Measurements from ENCODE around the gene ITGA5.

Gene ITGA5

GRCh38 chr12:54405573-54405972 is 13.5 kb downstream of the ITGA5 start:
- Histone ChIP-seq H3K27me3 (ENCODE audit: control insufficient read depth in 1 of 2, insufficient read depth in 2 of 2, low read length in 2 of 2) (no peaks in the 10 kb centered on the region), H3K4me1 (ENCODE audit: insufficient read depth, low read length) (peaks cover 22% of the 10 kb centered on the region), H3K27ac (ENCODE audit: low read depth, low read length) (peak overlapping the region; percentile 50), H3K9me3 (ENCODE audit: low read length) (no peaks in the 10 kb centered on the region), H3K36me3 (ENCODE audit: insufficient read depth, low read length) (peaks cover 90% of the 10 kb centered on the region), H3K9ac (ENCODE audit: low read length) (no peak overlapping the region), H3K4me3 (ENCODE audit: low read depth in 1 of 2, low read length in 2 of 2) (no peak overlapping the region)

- peaks cover 95% of the 10 kb centered on the region for H3K36me3 ChIP-seq (ENCODE audit: insufficient read depth, low read length)
- H3K9me3 ChIP-seq (ENCODE audit: low read length), result no peaks in the 10 kb centered on the region
- no peak overlapping the region for H3K4me3 ChIP-seq (ENCODE audit: low read depth in 1 of 2, low read length in 2 of 2)
- peaks cover 18% of the 10 kb centered on the region for H3K4me1 ChIP-seq (ENCODE audit: insufficient read depth, low read length)
- peak overlapping the region; percentile 50 for H3K27ac ChIP-seq (ENCODE audit: low read depth, low read length)
- H3K9ac ChIP-seq (ENCODE audit: low read length), result no peak overlapping the region
- H3K27me3 ChIP-seq (ENCODE audit: control insufficient read depth in 1 of 2, insufficient read depth in 2 of 2, low read length in 2 of 2), result no peaks in the 10 kb centered on the region
These were observed 14.0 kb downstream of the ITGA5 start for GRCh38 chr12:54405106-54405505.

GRCh38 chr12:54404061-54405004 is 14.7 kb downstream of the ITGA5 start:
- no peaks in the 10 kb centered on the region for H3K9me3 ChIP-seq (ENCODE audit: low read length)
- no peak overlapping the region for H3K4me3 ChIP-seq (ENCODE audit: low read depth in 1 of 2, low read length in 2 of 2)
- H3K4me1 ChIP-seq (ENCODE audit: insufficient read depth, low read length), result peaks cover 14% of the 10 kb centered on the region
- peaks cover 98% of the 10 kb centered on the region for H3K36me3 ChIP-seq (ENCODE audit: insufficient read depth, low read length)
- H3K9ac ChIP-seq (ENCODE audit: low read length), result no peak overlapping the region
- no peaks in the 10 kb centered on the region for H3K27me3 ChIP-seq (ENCODE audit: control insufficient read depth in 1 of 2, insufficient read depth in 2 of 2, low read length in 2 of 2)
- H3K27ac ChIP-seq (ENCODE audit: low read depth, low read length), result peak overlapping the region; percentile 19

GRCh38 chr12:54401119-54401518 is 17.9 kb downstream of the ITGA5 start:
- peaks cover 98% of the 10 kb centered on the region for H3K36me3 ChIP-seq (ENCODE audit: insufficient read depth, low read length)
- no peak overlapping the region for H3K27ac ChIP-seq (ENCODE audit: low read depth, low read length)
- peaks cover 19% of the 10 kb centered on the region for H3K4me1 ChIP-seq (ENCODE audit: insufficient read depth, low read length)
- H3K4me3 ChIP-seq (ENCODE audit: low read depth in 1 of 2, low read length in 2 of 2), result no peak overlapping the region
- H3K9me3 ChIP-seq (ENCODE audit: low read length), result no peaks in the 10 kb centered on the region
- no peaks in the 10 kb centered on the region for H3K27me3 ChIP-seq (ENCODE audit: control insufficient read depth in 1 of 2, insufficient read depth in 2 of 2, low read length in 2 of 2)
- no peak overlapping the region for H3K9ac ChIP-seq (ENCODE audit: low read length)

- Histone ChIP-seq H3K4me3 (ENCODE audit: low read depth in 1 of 2, low read length in 2 of 2) (no peak overlapping the region), H3K27me3 (ENCODE audit: control insufficient read depth in 1 of 2, insufficient read depth in 2 of 2, low read length in 2 of 2) (no peaks in the 10 kb centered on the region), H3K9me3 (ENCODE audit: low read length) (no peaks in the 10 kb centered on the region), H3K36me3 (ENCODE audit: insufficient read depth, low read length) (peaks cover 97% of the 10 kb centered on the region), H3K9ac (ENCODE audit: low read length) (no peak overlapping the region), H3K27ac (ENCODE audit: low read depth, low read length) (no peak overlapping the region), H3K4me1 (ENCODE audit: insufficient read depth, low read length) (peaks cover 20% of the 10 kb centered on the region)
These were observed 19.9 kb downstream of the ITGA5 start for GRCh38 chr12:54398995-54399793.

- Histone ChIP-seq H3K4me1 (ENCODE audit: insufficient read depth, low read length) (peaks cover 20% of the 10 kb centered on the region), H3K27ac (ENCODE audit: low read depth, low read length) (no peak overlapping the region), H3K9ac (ENCODE audit: low read length) (no peak overlapping the region), H3K9me3 (ENCODE audit: low read length) (no peaks in the 10 kb centered on the region), H3K4me3 (ENCODE audit: low read depth in 1 of 2, low read length in 2 of 2) (no peak overlapping the region), H3K27me3 (ENCODE audit: control insufficient read depth in 1 of 2, insufficient read depth in 2 of 2, low read length in 2 of 2) (no peaks in the 10 kb centered on the region), H3K36me3 (ENCODE audit: insufficient read depth, low read length) (peaks cover 87% of the 10 kb centered on the region)
These were observed 20.8 kb downstream of the ITGA5 start for GRCh38 chr12:54398218-54398617.

GRCh38 chr12:54397157-54397556 is 21.9 kb downstream of the ITGA5 start:
- Histone ChIP-seq H3K4me1 (ENCODE audit: insufficient read depth, low read length) (peaks cover 20% of the 10 kb centered on the region), H3K4me3 (ENCODE audit: low read depth in 1 of 2, low read length in 2 of 2) (no peak overlapping the region), H3K36me3 (ENCODE audit: insufficient read depth, low read length) (peaks cover 78% of the 10 kb centered on the region), H3K27ac (ENCODE audit: low read depth, low read length) (no peak overlapping the region), H3K9ac (ENCODE audit: low read length) (no peak overlapping the region), H3K27me3 (ENCODE audit: control insufficient read depth in 1 of 2, insufficient read depth in 2 of 2, low read length in 2 of 2) (no peaks in the 10 kb centered on the region), H3K9me3 (ENCODE audit: low read length) (no peaks in the 10 kb centered on the region)

GRCh38 chr12:54395545-54395944 is 23.5 kb downstream of the ITGA5 start:
- Histone ChIP-seq H3K27me3 (ENCODE audit: control insufficient read depth in 1 of 2, insufficient read depth in 2 of 2, low read length in 2 of 2) (no peaks in the 10 kb centered on the region), H3K9ac (ENCODE audit: low read length) (no peak overlapping the region), H3K36me3 (ENCODE audit: insufficient read depth, low read length) (peaks cover 62% of the 10 kb centered on the region), H3K27ac (ENCODE audit: low read depth, low read length) (no peak overlapping the region), H3K4me1 (ENCODE audit: insufficient read depth, low read length) (peaks cover 20% of the 10 kb centered on the region), H3K4me3 (ENCODE audit: low read depth in 1 of 2, low read length in 2 of 2) (no peak overlapping the region), H3K9me3 (ENCODE audit: low read length) (no peaks in the 10 kb centered on the region)

GRCh38 chr12:54394986-54395385 is 24.1 kb downstream of the ITGA5 start:
- Histone ChIP-seq H3K27ac (ENCODE audit: low read depth, low read length) (no peak overlapping the region), H3K4me1 (ENCODE audit: insufficient read depth, low read length) (peaks cover 20% of the 10 kb centered on the region), H3K9me3 (ENCODE audit: low read length) (no peaks in the 10 kb centered on the region), H3K36me3 (ENCODE audit: insufficient read depth, low read length) (peaks cover 57% of the 10 kb centered on the region), H3K4me3 (ENCODE audit: low read depth in 1 of 2, low read length in 2 of 2) (no peak overlapping the region), H3K27me3 (ENCODE audit: control insufficient read depth in 1 of 2, insufficient read depth in 2 of 2, low read length in 2 of 2) (no peaks in the 10 kb centered on the region), H3K9ac (ENCODE audit: low read length) (no peak overlapping the region)

GRCh38 chr12:54394281-54394719 is 24.8 kb downstream of the ITGA5 start:
- Histone ChIP-seq H3K27ac (ENCODE audit: low read depth, low read length) (no peak overlapping the region), H3K4me3 (ENCODE audit: low read depth in 1 of 2, low read length in 2 of 2) (no peak overlapping the region)

GRCh38 chr12:54393743-54394142 is 25.3 kb downstream of the ITGA5 start:
- Histone ChIP-seq H3K9ac (ENCODE audit: low read length) (no peak overlapping the region), H3K4me1 (ENCODE audit: insufficient read depth, low read length) (peaks cover 20% of the 10 kb centered on the region), H3K27me3 (ENCODE audit: control insufficient read depth in 1 of 2, insufficient read depth in 2 of 2, low read length in 2 of 2) (no peaks in the 10 kb centered on the region), H3K9me3 (ENCODE audit: low read length) (no peaks in the 10 kb centered on the region), H3K36me3 (ENCODE audit: insufficient read depth, low read length) (peaks cover 44% of the 10 kb centered on the region), H3K27ac (ENCODE audit: low read depth, low read length) (peak overlapping the region; percentile 36), H3K4me3 (ENCODE audit: low read depth in 1 of 2, low read length in 2 of 2) (no peak overlapping the region)

More at GRCh38 chr12:54394281-54394719, 24.8 kb downstream of the ITGA5 start:
- Histone ChIP-seq H3K9me3 (ENCODE audit: low read length) (no peaks in the 10 kb centered on the region), H3K4me1 (ENCODE audit: insufficient read depth, low read length) (peaks cover 20% of the 10 kb centered on the region), H3K9ac (ENCODE audit: low read length) (no peak overlapping the region), H3K36me3 (ENCODE audit: insufficient read depth, low read length) (peaks cover 50% of the 10 kb centered on the region), H3K27me3 (ENCODE audit: control insufficient read depth in 1 of 2, insufficient read depth in 2 of 2, low read length in 2 of 2) (no peaks in the 10 kb centered on the region)

Data from muscle layer of colon (tissue), 2 donors.